Tibial nerve (tissue), 4 donors: Measurements from ENCODE around the gene RGS3.

Experiments
- CTCF ChIP-seq, 5 experiments: fragments of 200-600 bp in 3 of 5; fragments of 450-650 bp in 2 of 5; sonication (generic) in 3 of 5; IDR thresholded peaks; one replicate each; pipeline ENCODE4 v1.5.1; 2016 to 2019; ENCODE audit warnings: antibody characterized with exemption in 5 of 5, mild to moderate bottlenecking in 3 of 5, moderate library complexity in 2 of 5
- EP300 ChIP-seq, 2 donors: sonication (generic); formaldehyde crosslinking; IDR thresholded peaks; one replicate each; pipeline ENCODE4 v1.6.1; 2017; ENCODE audit warnings: antibody characterized with exemption in 2 of 2, mild to moderate bottlenecking in 1 of 2

GRCh38 chr9:113535756-113536155 lies 72.2 kb downstream of the RGS3 start:
- TF ChIP-seq CTCF (IDR thresholded peaks at IDR 0.05), result no peak
- TF ChIP-seq EP300 (IDR thresholded peaks at IDR 0.05), result no peak
